ENCODE measurements around the gene THAP8. TPM values are rescaled to one million over a fixed set of nuclear protein-coding genes. Genes with fewer than 3 reads are reported as not detected.
"Not testable (repeated sequence)": the region's sequence is repeated elsewhere in the genome, so short reads cannot be mapped to it uniquely, and the experiment has no call there.

The THAP8 gene
- total RNA-seq, 1 donor from 2014 or later, result 4.1 TPM

GRCh38 chr19:36079389-36079945, 25.4 kb upstream of the THAP8 start:
- no peak for ATAC-seq
- DNase-seq (ENCODE audit: missing footprints), result no peak
- intact Hi-C loops (cut with DNase I), result no loop called here

GRCh38 chr19:36073121-36073876, 19.2 kb upstream of the THAP8 start:
- intact Hi-C loops (cut with DNase I), result no loop called here
- ATAC-seq (no peak), DNase-seq (ENCODE audit: missing footprints) (no peak)

GRCh38 chr19:36072081-36072480, 18.0 kb upstream of the THAP8 start:
- no peak for ATAC-seq
- intact Hi-C loops (cut with DNase I), result no loop called here
- DNase-seq (ENCODE audit: missing footprints), result no peak

- ATAC-seq; intact Hi-C loops (cut with DNase I): not testable (repeated sequence)
Observed at GRCh38 chr19:36068810-36069499, 14.9 kb upstream of the THAP8 start.

GRCh38 chr19:36067681-36068080, 13.6 kb upstream of the THAP8 start:
- ATAC-seq, result no peak
- intact Hi-C loops (cut with DNase I), result no loop called here

More at GRCh38 chr19:36068810-36069499, 14.9 kb upstream of the THAP8 start:
- not testable (repeated sequence) for DNase-seq (ENCODE audit: missing footprints)

GRCh38 chr19:36064826-36065225, 10.7 kb upstream of the THAP8 start:
- intact Hi-C loops (cut with DNase I), result loop anchor here (5.0 kb wide), 1 partner anchor 37 kb away; no protein-coding TSS in a partner anchor
- no peak for DNase-seq (ENCODE audit: missing footprints)
- ATAC-seq, result no peak

More at GRCh38 chr19:36067681-36068080, 13.6 kb upstream of the THAP8 start:
- no peak for DNase-seq (ENCODE audit: missing footprints)

- DNase-seq (ENCODE audit: missing footprints) (no peak), ATAC-seq (no peak)
- intact Hi-C loops (cut with DNase I), result loop anchor here (5.0 kb wide), 1 partner anchor 41 kb away; no protein-coding TSS in a partner anchor
Observed at GRCh38 chr19:36061367-36061766, 7.3 kb upstream of the THAP8 start.

GRCh38 chr19:36060430-36060829, 6.3 kb upstream of the THAP8 start:
- ATAC-seq, result peak; percentile 81
- DNase-seq (ENCODE audit: missing footprints), result no peak
- intact Hi-C loops (cut with DNase I), result loop anchor here (1.0 to 5.0 kb wide), 2 partner anchors 42 to 110 kb away; no protein-coding TSS in a partner anchor

GRCh38 chr19:36059180-36059910, 5.3 kb upstream of the THAP8 start:
- DNase-seq (ENCODE audit: missing footprints) (no peak), ATAC-seq (no peak)
- intact Hi-C loops (cut with DNase I), result loop anchor here (10.0 kb wide), 1 partner anchor 125 kb away; the partner anchor contains the start of gene LRFN3

GRCh38 chr19:36058481-36059179, 4.5 kb upstream of the THAP8 start:
- ATAC-seq, result no peak
- intact Hi-C loops (cut with DNase I), result loop anchor here (10.0 kb wide), 1 partner anchor 124 kb away; the partner anchor contains the start of gene LRFN3
- no peak for DNase-seq (ENCODE audit: missing footprints)

GRCh38 chr19:36054733-36055686, 925 bp upstream of the THAP8 start, which contains the start of gene WDR62:
Gene WDR62 (plus strand): TSS chr19:36054897. CDS start chr19:36054972, 75 bp downstream.
- ATAC-seq (peak; percentile 89), DNase-seq (ENCODE audit: missing footprints) (peak; percentile 98)
- intact Hi-C loops (cut with DNase I), result loop anchor here (1.0 to 10.0 kb wide), 4 partner anchors 41 to 120 kb away; partner anchors contain the start of genes ALKBH6, LRFN3, POLR2I and SDHAF1

- no peak for DNase-seq (ENCODE audit: missing footprints)
- intact Hi-C loops (cut with DNase I), result loop anchor here (10.0 kb wide), 1 partner anchor 117 kb away; the partner anchor contains the start of gene LRFN3
- no peak for ATAC-seq
Observed at GRCh38 chr19:36051637-36052036, 2.4 kb downstream of the THAP8 start.

- DNase-seq (ENCODE audit: missing footprints) (no peak), ATAC-seq (no peak)
- intact Hi-C loops (cut with DNase I), result loop anchor here (10.0 kb wide), 1 partner anchor 116 kb away; the partner anchor contains the start of gene LRFN3
Observed at GRCh38 chr19:36051236-36051635, 2.8 kb downstream of the THAP8 start.

- intact Hi-C loops (cut with DNase I), result no loop called here
- DNase-seq (ENCODE audit: missing footprints) (no peak), ATAC-seq (no peak)
Observed at GRCh38 chr19:36049080-36049698, 4.9 kb downstream of the THAP8 start.

- no peak for ATAC-seq
- intact Hi-C loops (cut with DNase I), result no loop called here
Observed at GRCh38 chr19:36047835-36048234, 6.2 kb downstream of the THAP8 start.

GRCh38 chr19:36046443-36047050, 7.5 kb downstream of the THAP8 start:
- intact Hi-C loops (cut with DNase I), result no loop called here
- DNase-seq (ENCODE audit: missing footprints) (no peak), ATAC-seq (no peak)

More at GRCh38 chr19:36047835-36048234, 6.2 kb downstream of the THAP8 start:
- no peak for DNase-seq (ENCODE audit: missing footprints)

Measured in Right ventricle myocardium inferior (tissue), 1 donor.